Mesodermal cell (in vitro differentiated cells): ENCODE data around the gene WLS.

ENCODE experiments used
- H3K27ac ChIP-seq: 2 replicates; pipeline ENCODE4 v1.7.0; 2013; ENCODE audit warnings: mild to moderate bottlenecking, low read depth, low read length, moderate library complexity; ENCODE audit not compliant: severe bottlenecking
- H3K36me3 ChIP-seq: 2 replicates; pipeline ENCODE4 v1.7.1; 2013; ENCODE audit warnings: mild to moderate bottlenecking, low read length, moderate library complexity; ENCODE audit not compliant: control insufficient read depth, insufficient read depth
- H3K4me1 ChIP-seq: one replicate; pipeline ENCODE4 v1.7.1; 2013; ENCODE audit warnings: mild to moderate bottlenecking, low read length; ENCODE audit not compliant: insufficient read depth, control insufficient read depth, poor library complexity, severe bottlenecking
- H3K4me3 ChIP-seq: 2 replicates; pipeline ENCODE4 v1.7.0; 2013; ENCODE audit warnings: low read length, control low read depth, mild to moderate bottlenecking; ENCODE audit not compliant: insufficient read depth, poor library complexity, severe bottlenecking; ENCODE audit errors: extremely low read depth
- H3K9me3 ChIP-seq: 2 replicates; pipeline ENCODE4 v1.7.1; 2013; ENCODE audit warnings: mild to moderate bottlenecking, low read length, moderate library complexity; ENCODE audit not compliant: control insufficient read depth
- WGBS, 2 experiments: methylation state at CpG; one replicate each; pipeline ENCODE4 v1.1.5; 2013; ENCODE audit warnings: missing lambda C conversion rate in 2 of 2; ENCODE audit not compliant: insufficient coverage in 2 of 2; 5-methylcytosine and 5-hydroxymethylcytosine counted together

WLS gene

DNA sequence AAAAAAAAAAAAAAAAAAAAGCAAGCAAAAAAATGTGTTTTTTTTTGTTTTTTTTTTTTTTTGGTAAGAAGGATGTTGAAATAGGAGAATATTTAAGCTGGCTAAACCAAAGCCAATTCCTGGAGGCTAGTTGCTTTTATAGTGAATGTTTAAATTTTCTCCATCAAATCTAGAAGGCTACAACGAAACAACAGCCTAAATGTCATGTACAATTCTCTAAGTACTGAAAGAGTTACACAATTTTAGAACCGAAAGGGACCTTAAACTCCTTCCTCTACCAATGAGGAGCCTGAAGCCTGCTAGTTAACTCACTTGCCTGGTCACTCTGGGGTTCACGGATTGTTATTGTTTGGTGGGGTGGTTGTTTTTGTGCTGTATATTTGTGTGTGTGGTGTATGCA lies 3.5 kb downstream of the WLS start:
- H3K4me3 ChIP-seq: peak overlapping the region; percentile 82
- H3K36me3 ChIP-seq: peaks cover 13% of the 10 kb centered on the region
- WGBS, 2 experiments: 33% methylated on average over 1 of the region's 3 CpGs; no CpG with 5 or more reads in 1 of the 2 experiments
- peaks cover 7% of the 10 kb centered on the region for H3K4me1 ChIP-seq
- no peak overlapping the region for H3K27ac ChIP-seq
- H3K9me3 ChIP-seq: no peaks in the 10 kb centered on the region

GRCh38 chr1:68227598-68227997 lies 4.7 kb downstream of the WLS start:
- H3K27ac ChIP-seq: no peak overlapping the region
- H3K36me3 ChIP-seq: peaks cover 13% of the 10 kb centered on the region
- no peaks in the 10 kb centered on the region for H3K9me3 ChIP-seq
- H3K4me1 ChIP-seq: peaks cover 5% of the 10 kb centered on the region
- no peak overlapping the region for H3K4me3 ChIP-seq

DNA sequence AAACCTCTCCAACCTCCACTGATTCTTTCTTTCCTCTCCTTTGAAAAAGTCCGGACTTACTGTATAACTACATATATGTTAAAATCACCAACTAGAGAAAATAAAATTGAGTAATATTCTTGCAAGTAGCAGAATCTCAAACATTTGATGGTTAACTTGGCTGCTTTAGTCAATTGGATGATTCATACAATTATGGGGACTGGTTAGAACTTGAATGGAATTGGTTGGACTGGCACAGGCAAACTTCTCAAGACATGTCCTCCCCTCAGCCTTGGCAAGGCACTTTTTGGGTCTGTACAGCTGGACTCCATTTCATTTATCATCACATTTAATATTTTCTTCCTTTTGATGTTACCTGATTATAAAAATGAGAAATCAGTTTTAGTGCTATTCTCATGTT lies 6.5 kb downstream of the WLS start:
- Histone ChIP-seq H3K9me3 (no peaks in the 10 kb centered on the region), H3K27ac (no peak overlapping the region), H3K4me1 (peaks cover 23% of the 10 kb centered on the region), H3K36me3 (peaks cover 13% of the 10 kb centered on the region), H3K4me3 (no peak overlapping the region)
- WGBS, 2 experiments: no CpG with 5 or more reads among the region's 1 CpG

GRCh38 chr1:68223687-68224086 lies 8.6 kb downstream of the WLS start:
- Histone ChIP-seq H3K4me3 (no peak overlapping the region), H3K27ac (no peak overlapping the region), H3K4me1 (peaks cover 39% of the 10 kb centered on the region), H3K36me3 (peaks cover 13% of the 10 kb centered on the region), H3K9me3 (no peaks in the 10 kb centered on the region)
- 80% methylated on average over 2 of the region's 2 CpGs; no CpG with 5 or more reads in 1 of the 2 experiments for WGBS, 2 experiments

- Histone ChIP-seq H3K4me3 (no peak overlapping the region), H3K4me1 (peaks cover 56% of the 10 kb centered on the region), H3K36me3 (peaks cover 13% of the 10 kb centered on the region), H3K9me3 (no peaks in the 10 kb centered on the region), H3K27ac (peak overlapping the region; percentile 87)
- WGBS, 2 experiments: 73 to 100% methylated on average over 2 of the region's 5 CpGs
These were observed 10.3 kb downstream of the WLS start for GRCh38 chr1:68221980-68222373.

GRCh38 chr1:68221001-68221979 lies 11.0 kb downstream of the WLS start:
- H3K36me3 ChIP-seq: peaks cover 8% of the 10 kb centered on the region
- H3K27ac ChIP-seq: peak overlapping the region; percentile 87
- no peak overlapping the region for H3K4me3 ChIP-seq
- H3K9me3 ChIP-seq: no peaks in the 10 kb centered on the region
- peaks cover 63% of the 10 kb centered on the region for H3K4me1 ChIP-seq
- 80 to 92% methylated on average over 1 to 2 of the region's 4 CpGs for WGBS, 2 experiments

DNA sequence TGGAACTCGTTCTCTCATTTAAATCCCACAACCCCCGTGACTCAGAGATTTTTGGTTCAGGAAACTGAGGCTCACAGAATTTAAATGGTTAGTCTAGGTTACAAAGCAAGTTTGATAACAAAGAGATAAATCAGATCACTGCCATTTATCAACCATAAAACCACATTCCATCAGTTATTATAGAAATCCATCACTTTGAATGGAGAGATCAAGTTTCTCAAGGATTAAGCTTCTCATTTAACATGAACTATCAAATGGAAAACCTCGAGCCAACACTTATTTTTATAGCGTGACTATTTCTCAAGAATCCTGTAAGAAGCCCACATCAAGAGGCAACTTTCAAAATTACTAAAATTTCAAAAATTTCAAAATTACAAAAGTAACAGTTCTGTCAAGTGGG lies 11.9 kb downstream of the WLS start:
- Histone ChIP-seq H3K9me3 (no peaks in the 10 kb centered on the region), H3K36me3 (peaks cover 2% of the 10 kb centered on the region), H3K4me3 (no peak overlapping the region), H3K4me1 (peaks cover 63% of the 10 kb centered on the region), H3K27ac (no peak overlapping the region)
- 100% methylated on average over 2 of the region's 4 CpGs; no CpG with 5 or more reads in 1 of the 2 experiments for WGBS, 2 experiments

GRCh38 chr1:68218490-68218889 lies 13.8 kb downstream of the WLS start:
- peak overlapping the region; percentile 47 for H3K27ac ChIP-seq
- peaks cover 59% of the 10 kb centered on the region for H3K4me1 ChIP-seq
- H3K4me3 ChIP-seq: no peak overlapping the region
- peaks cover 4% of the 10 kb centered on the region for H3K36me3 ChIP-seq
- no peaks in the 10 kb centered on the region for H3K9me3 ChIP-seq
- 41% methylated on average over 4 of the region's 5 CpGs; no CpG with 5 or more reads in 1 of the 2 experiments for WGBS, 2 experiments

GRCh38 chr1:68217618-68218017 lies 14.7 kb downstream of the WLS start:
- WGBS, 2 experiments: 84 to 100% methylated on average over 4 to 5 of the region's 5 CpGs
- Histone ChIP-seq H3K27ac (no peak overlapping the region), H3K9me3 (no peaks in the 10 kb centered on the region), H3K36me3 (peaks cover 4% of the 10 kb centered on the region), H3K4me1 (peaks cover 59% of the 10 kb centered on the region), H3K4me3 (no peak overlapping the region)

DNA sequence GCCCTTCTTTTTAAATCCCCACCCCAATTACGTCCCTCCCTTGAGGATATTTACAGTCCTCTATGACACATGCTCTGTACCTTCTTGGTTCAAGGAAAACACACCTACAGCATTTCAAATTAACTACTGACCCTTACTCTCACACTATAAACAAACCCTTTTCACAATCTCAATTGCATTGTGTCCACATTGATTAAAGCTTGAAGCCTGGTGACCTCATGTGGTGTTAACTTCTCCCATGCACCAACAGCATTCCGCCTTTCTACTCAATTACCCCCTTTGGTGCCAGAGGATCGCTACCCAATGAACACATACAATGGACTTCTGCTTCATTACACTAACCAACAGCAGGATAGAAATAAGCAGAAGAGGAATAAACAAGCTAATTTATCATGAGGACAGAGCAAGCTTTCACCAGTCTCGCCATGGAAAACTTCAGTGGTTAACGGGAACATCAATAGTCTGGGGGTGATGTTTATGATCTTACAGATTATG lies 15.2 kb downstream of the WLS start:
- Histone ChIP-seq H3K36me3 (peaks cover 4% of the 10 kb centered on the region), H3K4me1 (peaks cover 55% of the 10 kb centered on the region), H3K9me3 (no peaks in the 10 kb centered on the region), H3K4me3 (no peak overlapping the region), H3K27ac (no peak overlapping the region)
- WGBS, 2 experiments: 78 to 79% methylated on average over 2 to 3 of the region's 5 CpGs
